Measurements from ENCODE around the gene NF1.

Gene NF1

GRCh38 chr17:31054761-31055160, 40.0 kb upstream of the NF1 start:
- H3K79me1 ChIP-seq (replicated peaks; ENCODE audit: low read length, poor library complexity, severe bottlenecking), result no peaks in the 10 kb centered on the region
- peaks cover 10% of the 10 kb centered on the region for H3K4me1 ChIP-seq (ENCODE audit: control insufficient read depth, insufficient read depth, low read depth, low read length)
- peaks cover 0 to 3% of the 10 kb centered on the region in 2 experiments for H3K27me3 ChIP-seq (ENCODE audit: control insufficient read depth in 1 of 2, insufficient read depth in 1 of 2, low read length in 2 of 2)
- H3K9ac ChIP-seq (ENCODE audit: low read length), result no peak overlapping the region
- H4K8ac ChIP-seq (ENCODE audit: low read length), result no peak overlapping the region
- H2AK5ac ChIP-seq (ENCODE audit: low read length, severe bottlenecking), result no peak overlapping the region
- no peak overlapping the region for H3K4ac ChIP-seq (ENCODE audit: low read depth in 1 of 2, low read length in 2 of 2)
- no peaks in the 10 kb centered on the region for H3K36me3 ChIP-seq (ENCODE audit: control insufficient read depth in 1 of 2, insufficient read depth in 2 of 2, low read depth in 1 of 2, low read length in 2 of 2)
- H4K91ac ChIP-seq (ENCODE audit: low read length), result no peak overlapping the region
- 88% methylated on average over 3 of the region's 3 CpGs for WGBS
- no peak overlapping the region for H2BK5ac ChIP-seq (ENCODE audit: low read depth, low read length, poor library complexity, severe bottlenecking)
- no peak overlapping the region for H3K4me3 ChIP-seq (ENCODE audit: insufficient read depth in 1 of 2, low read depth in 1 of 2, low read length in 2 of 2)
- no peak overlapping the region for H3K23ac ChIP-seq (ENCODE audit: low read length in 2 of 2)
- no peak overlapping the region for H3K18ac ChIP-seq (ENCODE audit: low read depth in 1 of 2, low read length in 2 of 2)
- H3K14ac ChIP-seq (ENCODE audit: low read length in 2 of 2), result no peak overlapping the region
- no peak overlapping the region for H2BK12ac ChIP-seq (ENCODE audit: low read length in 2 of 2)
- no peak overlapping the region for H2BK15ac ChIP-seq (ENCODE audit: low read depth, poor library complexity, severe bottlenecking)
- no peak overlapping the region for H2BK120ac ChIP-seq (ENCODE audit: low read depth, low read length)
- no peak overlapping the region for H3K27ac ChIP-seq (ENCODE audit: low read length, poor library complexity, severe bottlenecking)
- no peak overlapping the region for H2AFZ ChIP-seq (ENCODE audit: low read depth, low read length)
- no peak for DNase-seq
- H3K9me3 ChIP-seq (ENCODE audit: control insufficient read depth, low read length), result peaks cover 2% of the 10 kb centered on the region
- no peak overlapping the region for H3K4me2 ChIP-seq (ENCODE audit: low read length, poor library complexity, severe bottlenecking)

GRCh38 chr17:31058976-31059375, 35.8 kb upstream of the NF1 start:
- H3K9me3 ChIP-seq (ENCODE audit: control insufficient read depth, low read length), result no peaks in the 10 kb centered on the region
- WGBS, result 89% methylated on average over 2 of the region's 2 CpGs
- no peak overlapping the region for H2BK15ac ChIP-seq (ENCODE audit: low read depth, poor library complexity, severe bottlenecking)
- H3K23ac ChIP-seq (ENCODE audit: low read length in 2 of 2), result no peak overlapping the region
- H2BK5ac ChIP-seq (ENCODE audit: low read depth, low read length, poor library complexity, severe bottlenecking), result no peak overlapping the region
- no peak overlapping the region for H2BK120ac ChIP-seq (ENCODE audit: low read depth, low read length)
- H4K91ac ChIP-seq (ENCODE audit: low read length), result no peak overlapping the region
- no peak overlapping the region for H4K8ac ChIP-seq (ENCODE audit: low read length)
- no peaks in the 10 kb centered on the region for H3K79me1 ChIP-seq (replicated peaks; ENCODE audit: low read length, poor library complexity, severe bottlenecking)
- no peak overlapping the region for H3K27ac ChIP-seq (ENCODE audit: low read length, poor library complexity, severe bottlenecking)
- no peak overlapping the region for H3K14ac ChIP-seq (ENCODE audit: low read length in 2 of 2)
- peaks cover 0 to 3% of the 10 kb centered on the region in 2 experiments for H3K27me3 ChIP-seq (ENCODE audit: control insufficient read depth in 1 of 2, insufficient read depth in 1 of 2, low read length in 2 of 2)
- no peak overlapping the region for H3K9ac ChIP-seq (ENCODE audit: low read length)
- no peak overlapping the region for H3K4me3 ChIP-seq (ENCODE audit: insufficient read depth in 1 of 2, low read depth in 1 of 2, low read length in 2 of 2)
- no peak overlapping the region for H2AK5ac ChIP-seq (ENCODE audit: low read length, severe bottlenecking)
- peaks cover 2% of the 10 kb centered on the region for H3K4me1 ChIP-seq (ENCODE audit: control insufficient read depth, insufficient read depth, low read depth, low read length)
- no peak overlapping the region for H2AFZ ChIP-seq (ENCODE audit: low read depth, low read length)
- H3K36me3 ChIP-seq (ENCODE audit: control insufficient read depth in 1 of 2, insufficient read depth in 2 of 2, low read depth in 1 of 2, low read length in 2 of 2), result no peaks in the 10 kb centered on the region
- DNase-seq, result no peak
- no peak overlapping the region for H3K4ac ChIP-seq (ENCODE audit: low read depth in 1 of 2, low read length in 2 of 2)
- H2BK12ac ChIP-seq (ENCODE audit: low read length in 2 of 2), result no peak overlapping the region
- no peak overlapping the region for H3K4me2 ChIP-seq (ENCODE audit: low read length, poor library complexity, severe bottlenecking)
- no peak overlapping the region for H3K18ac ChIP-seq (ENCODE audit: low read depth in 1 of 2, low read length in 2 of 2)

DNA sequence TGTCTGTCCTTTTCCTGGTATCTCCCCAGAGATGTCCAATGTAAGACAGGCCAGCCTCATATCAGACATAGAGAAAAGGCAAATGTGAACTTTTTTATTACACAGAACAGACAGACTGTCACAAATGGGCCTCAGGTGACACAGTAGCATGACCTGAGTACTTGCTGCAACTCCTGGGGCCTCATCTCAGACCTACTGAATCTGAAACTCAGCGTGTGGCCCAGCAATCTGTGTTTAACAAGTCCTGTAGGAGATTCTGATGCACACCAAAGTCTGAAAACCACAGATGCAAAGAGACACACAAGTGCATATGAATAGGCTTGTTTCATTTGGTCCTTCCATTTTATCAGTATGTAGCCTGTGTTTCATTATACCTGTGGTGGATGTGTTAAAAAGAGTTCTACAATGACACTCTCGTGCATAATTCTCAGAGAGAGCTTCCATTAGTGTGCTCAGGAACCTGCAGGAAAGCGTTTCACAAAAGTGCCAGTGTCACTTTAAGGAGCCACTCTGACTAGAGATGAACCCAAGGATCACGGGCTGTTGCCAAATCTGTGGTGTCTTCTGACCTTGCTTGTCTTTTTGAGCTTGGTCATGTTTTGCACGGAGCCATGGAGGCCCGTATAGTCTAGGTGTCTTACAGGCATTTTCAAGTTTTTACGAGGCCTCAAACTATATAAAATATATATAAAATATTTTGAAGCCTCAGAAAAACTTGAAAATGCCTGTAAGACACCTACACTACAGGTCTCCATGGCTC, 33.8 kb upstream of the NF1 start:
- no peak overlapping the region for H4K91ac ChIP-seq (ENCODE audit: low read length)
- no peak overlapping the region for H3K23ac ChIP-seq (ENCODE audit: low read length in 2 of 2)
- WGBS, result 84% methylated on average over 4 of the region's 7 CpGs
- no peak overlapping the region for H2BK120ac ChIP-seq (ENCODE audit: low read depth, low read length)
- peak overlapping the region in 1 of 2 experiments; percentile 52 for H3K18ac ChIP-seq (ENCODE audit: low read depth in 1 of 2, low read length in 2 of 2)
- H3K27ac ChIP-seq (ENCODE audit: low read length, poor library complexity, severe bottlenecking), result no peak overlapping the region
- H3K4me3 ChIP-seq (ENCODE audit: insufficient read depth in 1 of 2, low read depth in 1 of 2, low read length in 2 of 2), result no peak overlapping the region
- H2BK15ac ChIP-seq (ENCODE audit: low read depth, poor library complexity, severe bottlenecking), result no peak overlapping the region
- H2AK5ac ChIP-seq (ENCODE audit: low read length, severe bottlenecking), result no peak overlapping the region
- DNase-seq, result no peak
- no peak overlapping the region for H3K9ac ChIP-seq (ENCODE audit: low read length)
- H3K4ac ChIP-seq (ENCODE audit: low read depth in 1 of 2, low read length in 2 of 2), result no peak overlapping the region
- no peaks in the 10 kb centered on the region for H3K36me3 ChIP-seq (ENCODE audit: control insufficient read depth in 1 of 2, insufficient read depth in 2 of 2, low read depth in 1 of 2, low read length in 2 of 2)
- H2BK12ac ChIP-seq (ENCODE audit: low read length in 2 of 2), result no peak overlapping the region
- no peaks in the 10 kb centered on the region for H3K4me1 ChIP-seq (ENCODE audit: control insufficient read depth, insufficient read depth, low read depth, low read length)
- H2AFZ ChIP-seq (ENCODE audit: low read depth, low read length), result no peak overlapping the region
- H3K14ac ChIP-seq (ENCODE audit: low read length in 2 of 2), result peak overlapping the region in 1 of 2 experiments; percentile 48
- H4K8ac ChIP-seq (ENCODE audit: low read length), result no peak overlapping the region
- peaks cover 0 to 3% of the 10 kb centered on the region in 2 experiments for H3K27me3 ChIP-seq (ENCODE audit: control insufficient read depth in 1 of 2, insufficient read depth in 1 of 2, low read length in 2 of 2)
- H3K4me2 ChIP-seq (ENCODE audit: low read length, poor library complexity, severe bottlenecking), result no peak overlapping the region
- no peak overlapping the region for H2BK5ac ChIP-seq (ENCODE audit: low read depth, low read length, poor library complexity, severe bottlenecking)
- no peaks in the 10 kb centered on the region for H3K9me3 ChIP-seq (ENCODE audit: control insufficient read depth, low read length)
- no peaks in the 10 kb centered on the region for H3K79me1 ChIP-seq (replicated peaks; ENCODE audit: low read length, poor library complexity, severe bottlenecking)

DNA sequence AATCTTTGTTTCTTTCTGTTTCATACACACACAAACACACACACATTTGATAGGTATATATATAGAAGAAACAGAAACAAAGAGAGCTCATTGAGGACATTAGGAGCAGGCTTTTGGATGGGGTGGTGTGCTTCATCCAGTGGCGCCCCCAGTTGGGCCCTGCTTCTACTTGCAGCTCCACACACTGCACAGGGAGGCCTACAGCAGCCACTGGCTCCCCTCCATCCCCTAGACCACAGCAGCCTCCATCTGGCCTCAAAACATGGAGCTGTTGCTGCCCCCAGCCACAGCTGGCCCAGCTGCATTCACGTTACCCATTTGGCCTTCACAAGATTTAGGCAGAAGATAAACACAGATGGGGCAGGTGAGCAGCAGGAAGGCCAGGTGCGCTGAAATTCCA, 33.1 kb upstream of the NF1 start:
- Histone ChIP-seq H4K91ac (ENCODE audit: low read length) (no peak overlapping the region), H3K4me3 (ENCODE audit: insufficient read depth in 1 of 2, low read depth in 1 of 2, low read length in 2 of 2) (no peak overlapping the region), H2BK5ac (ENCODE audit: low read depth, low read length, poor library complexity, severe bottlenecking) (no peak overlapping the region), H3K23ac (ENCODE audit: low read length in 2 of 2) (no peak overlapping the region), H3K9ac (ENCODE audit: low read length) (no peak overlapping the region), H3K4me2 (ENCODE audit: low read length, poor library complexity, severe bottlenecking) (no peak overlapping the region), H3K9me3 (ENCODE audit: control insufficient read depth, low read length) (no peaks in the 10 kb centered on the region), H2BK120ac (ENCODE audit: low read depth, low read length) (no peak overlapping the region), H3K18ac (ENCODE audit: low read depth in 1 of 2, low read length in 2 of 2) (no peak overlapping the region), H4K8ac (ENCODE audit: low read length) (no peak overlapping the region), H3K4me1 (ENCODE audit: control insufficient read depth, insufficient read depth, low read depth, low read length) (no peaks in the 10 kb centered on the region), H3K27ac (ENCODE audit: low read length, poor library complexity, severe bottlenecking) (no peak overlapping the region), H2BK15ac (ENCODE audit: low read depth, poor library complexity, severe bottlenecking) (no peak overlapping the region), H3K79me1 (replicated peaks; ENCODE audit: low read length, poor library complexity, severe bottlenecking) (no peaks in the 10 kb centered on the region), H2AK5ac (ENCODE audit: low read length, severe bottlenecking) (no peak overlapping the region), H2AFZ (ENCODE audit: low read depth, low read length) (no peak overlapping the region), H3K14ac (ENCODE audit: low read length in 2 of 2) (no peak overlapping the region), H3K4ac (ENCODE audit: low read depth in 1 of 2, low read length in 2 of 2) (no peak overlapping the region), H3K36me3 (ENCODE audit: control insufficient read depth in 1 of 2, insufficient read depth in 2 of 2, low read depth in 1 of 2, low read length in 2 of 2) (no peaks in the 10 kb centered on the region), H2BK12ac (ENCODE audit: low read length in 2 of 2) (no peak overlapping the region), H3K27me3 (ENCODE audit: control insufficient read depth in 1 of 2, insufficient read depth in 1 of 2, low read length in 2 of 2) (peaks cover 0 to 3% of the 10 kb centered on the region in 2 experiments)
- no peak for DNase-seq
- WGBS, result 79% methylated on average over 3 of the region's 3 CpGs
